ENCODE results near the gene SH3RF1. TPM values are rescaled to one million over a fixed set of nuclear protein-coding genes. Genes with fewer than 3 reads are reported as not detected.

Gene SH3RF1
- total and polyA plus RNA-seq, 10 of the 15 experiments (the other 5 are each of a cell fraction or from before 2014, with no cell fraction given), result 4.5 to 22.5 (median 10.4) TPM

DNA sequence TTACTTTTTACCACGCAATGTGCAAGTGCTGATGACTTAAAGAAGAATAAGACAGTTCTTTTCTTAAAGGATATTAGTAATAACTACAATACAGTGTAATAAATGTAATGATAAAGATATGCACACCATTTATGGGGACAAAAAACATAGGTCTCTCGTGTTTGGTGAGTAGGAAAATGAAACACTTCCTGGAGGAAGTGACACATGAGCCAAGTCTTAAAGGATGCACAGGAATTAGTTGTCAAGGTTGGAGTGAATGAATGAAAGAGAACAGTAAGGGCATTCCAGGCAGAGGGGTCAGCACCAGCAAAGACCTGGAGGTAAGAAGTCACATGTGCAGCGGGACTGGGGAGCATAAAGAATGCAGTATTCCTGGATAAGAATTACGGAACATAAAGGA lies 112.7 kb downstream of the SH3RF1 start:
- CTCF ChIA-PET, result interaction anchor here (1.2 kb wide), 1 partner anchor 8 kb away, joined by 3 read pairs; no protein-coding TSS in a partner anchor
- H3K9me3 ChIP-seq (replicated peaks; ENCODE audit: control insufficient read depth, insufficient read depth, low read length), result no peaks in the 10 kb centered on the region
- intact Hi-C loops (cut with micrococcal nuclease; ENCODE audit: unreplicated experiment), result no loop called here
- H2AFZ ChIP-seq (ENCODE audit: control insufficient read depth, low read depth, low read length), result no peak overlapping the region
- ATAC-seq, result no peak
- H3K27ac ChIP-seq (ENCODE audit: control insufficient read depth, insufficient read depth), result no peak overlapping the region
- RAD21 ChIA-PET (ENCODE audit: unreplicated experiment), result no interaction called here
- SMC1A ChIA-PET (ENCODE audit: uncharacterized antibody, unreplicated experiment), result interaction anchor here (1.3 kb wide), 1 partner anchor 18 kb away, joined by 3 read pairs; no protein-coding TSS in a partner anchor
- no peaks in the 10 kb centered on the region for H3K27me3 ChIP-seq (replicated peaks in 1 of 2; ENCODE audit: control insufficient read depth in 2 of 2, insufficient read depth in 2 of 2, low read length in 1 of 2)
- no peaks in the 10 kb centered on the region for H3K4me1 ChIP-seq (ENCODE audit: control insufficient read depth, insufficient read depth, low read length)
- no TSS peak for BruUV-seq (replicated peaks)
- no peaks in the 10 kb centered on the region for H4K20me1 ChIP-seq (ENCODE audit: control insufficient read depth, insufficient read depth)
- POLR2A ChIA-PET, result no interaction called here
- no peak overlapping the region for H3K4me2 ChIP-seq (ENCODE audit: control insufficient read depth, insufficient read depth)
- no peak for FAIRE-seq
- no peak for DNase-seq (ENCODE audit: low read depth, low spot score)
- in situ Hi-C loops (cut with MboI), result no loop called here
- 96% methylated on average over 4 of the region's 4 CpGs for WGBS (ENCODE audit: insufficient coverage, insufficient replicate concordance, low lambda C conversion rate, missing lambda C conversion rate)
- no peak for TF ChIP-seq ZNF24 (IDR thresholded peaks at IDR 0.05)
- TF ChIP-seq KLF5 (IDR thresholded peaks at IDR 0.05; ENCODE audit: partially characterized antibody), result no peak
- no peak for TF ChIP-seq FOXM1 (IDR thresholded peaks at IDR 0.05; ENCODE audit: low read depth, low read length)
- TF ChIP-seq ZNF217 (IDR thresholded peaks at IDR 0.05), result no peak
- TF ChIP-seq CHD4 (IDR thresholded peaks at IDR 0.05), result no peak
- no peak for TF ChIP-seq RCOR1 (conservative IDR thresholded peaks at IDR 0.05; ENCODE audit: low read depth, low read length)
- no peak for TF ChIP-seq ZNF592 (IDR thresholded peaks at IDR 0.05)
- TF ChIP-seq TAF1 (IDR thresholded peaks at IDR 0.05; ENCODE audit: borderline replicate concordance, low read depth, low read length), result no peak
- H3K79me2 ChIP-seq (ENCODE audit: control insufficient read depth, insufficient read depth, low read length), result peaks cover 2% of the 10 kb centered on the region; the same call in 1 of the 2 replicates
- H3K9ac ChIP-seq (ENCODE audit: control insufficient read depth, insufficient read depth, low read length), result no peak overlapping the region
- peaks cover 2 to 7% of the 10 kb centered on the region in 2 experiments; a peak in 3 of 4 replicates for H3K36me3 ChIP-seq (ENCODE audit: control insufficient read depth in 2 of 2, insufficient read depth in 2 of 2, low read length in 1 of 2)
- H3K4me3 ChIP-seq, result no peak overlapping the region

Data from GM12878 (cell line).